Ascending aorta (tissue), 2 donors: ENCODE results near the gene CHRNB2. TPM values are rescaled to one million over a fixed set of nuclear protein-coding genes. Genes with fewer than 3 reads are reported as not detected.

Experiments
- DNase-seq, 2 donors: peaks; one replicate each; pipeline ENCODE4 v3.0.0-alpha.2; 2019; ENCODE audit warnings: low spot score in 2 of 2
- H3K27ac ChIP-seq, 2 donors: fragments of 200-600 bp; sonication (generic); one replicate each; pipeline ENCODE4 v1.5.1; 2016 to 2017; ENCODE audit warnings: mild to moderate bottlenecking in 1 of 2
- H3K27me3 ChIP-seq: fragments of 200-600 bp; sonication (generic); one replicate; pipeline ENCODE4 v1.5.1; 2017
- H3K36me3 ChIP-seq, 2 donors: fragments of 200-600 bp; sonication (generic); one replicate each; pipeline ENCODE4 v1.5.1; 2016
- H3K4me1 ChIP-seq, 2 donors: fragments of 200-600 bp; sonication (generic); one replicate each; pipeline ENCODE4 v1.5.1; 2016 to 2017; ENCODE audit warnings: mild to moderate bottlenecking in 1 of 2
- H3K4me3 ChIP-seq, 2 donors: fragments of 200-600 bp; sonication (generic); one replicate each; pipeline ENCODE4 v1.5.1; 2016 to 2017; ENCODE audit warnings: mild to moderate bottlenecking in 1 of 2
- H3K9me3 ChIP-seq, 2 donors: fragments of 200-600 bp; sonication (generic); one replicate each; pipeline ENCODE4 v1.5.1; 2016
- CTCF ChIP-seq, 3 experiments: fragments of 200-600 bp in 2 of 3; fragments of 450-650 bp in 1 of 3; sonication (generic) in 2 of 3; IDR thresholded peaks; one replicate each; pipeline ENCODE4 v1.5.1; 2016 to 2019; ENCODE audit warnings: antibody characterized with exemption in 3 of 3, mild to moderate bottlenecking in 1 of 3, moderate library complexity in 1 of 3
- intact Hi-C: fragments of 100-400 bp; cut with DNase I; formaldehyde crosslinking; loops from one replicate; pipeline ENCODE4 v1.15.1; 2023
- total RNA-seq: library from RNA; depleted of rRNA; stranded (reverse); fragments of >200 nt; gene quantifications from one replicate; pipeline ENCODE4 v1.1.0, GENCODE V29; 2016

The CHRNB2 gene
- total RNA-seq, 1 donor from 2014 or later, result not detected

GRCh38 chr1:154539486-154540483 is 27.8 kb upstream of the CHRNB2 start:
- intact Hi-C loops, result no loop called here
- Histone ChIP-seq H3K27ac (no peak overlapping the region), H3K9me3 (no peaks in the 10 kb centered on the region), H3K36me3 (no peaks in the 10 kb centered on the region), H3K4me3 (no peak overlapping the region), H3K27me3 (no peaks in the 10 kb centered on the region), H3K4me1 (no peaks in the 10 kb centered on the region)
- TF ChIP-seq CTCF (IDR thresholded peaks at IDR 0.05), result no peak
- no peak for DNase-seq

- intact Hi-C loops, result no loop called here
- no peak for TF ChIP-seq CTCF (IDR thresholded peaks at IDR 0.05)
- Histone ChIP-seq H3K27me3 (no peaks in the 10 kb centered on the region), H3K27ac (no peak overlapping the region), H3K36me3 (no peaks in the 10 kb centered on the region), H3K4me1 (no peaks in the 10 kb centered on the region), H3K9me3 (no peaks in the 10 kb centered on the region), H3K4me3 (no peak overlapping the region)
- no peak for DNase-seq
Measured at GRCh38 chr1:154541231-154541630, 26.3 kb upstream of the CHRNB2 start.

- H3K27me3 ChIP-seq, result no peaks in the 10 kb centered on the region
- intact Hi-C loops, result loop anchor here (2.0 to 5.0 kb wide), 2 partner anchors 64 to 144 kb away; no protein-coding TSS in a partner anchor
- H3K4me3 ChIP-seq, result no peak overlapping the region
- H3K9me3 ChIP-seq, result no peaks in the 10 kb centered on the region
- H3K4me1 ChIP-seq, result no peaks in the 10 kb centered on the region
- TF ChIP-seq CTCF (IDR thresholded peaks at IDR 0.05), result peak; percentile 49 to 64 (median 59)
- H3K36me3 ChIP-seq, result peaks cover 25% of the 10 kb centered on the region in 2 donors
- DNase-seq, result no peak
- H3K27ac ChIP-seq, result no peak overlapping the region
Measured at GRCh38 chr1:154546264-154547063, 21.1 kb upstream of the CHRNB2 start.

DNA sequence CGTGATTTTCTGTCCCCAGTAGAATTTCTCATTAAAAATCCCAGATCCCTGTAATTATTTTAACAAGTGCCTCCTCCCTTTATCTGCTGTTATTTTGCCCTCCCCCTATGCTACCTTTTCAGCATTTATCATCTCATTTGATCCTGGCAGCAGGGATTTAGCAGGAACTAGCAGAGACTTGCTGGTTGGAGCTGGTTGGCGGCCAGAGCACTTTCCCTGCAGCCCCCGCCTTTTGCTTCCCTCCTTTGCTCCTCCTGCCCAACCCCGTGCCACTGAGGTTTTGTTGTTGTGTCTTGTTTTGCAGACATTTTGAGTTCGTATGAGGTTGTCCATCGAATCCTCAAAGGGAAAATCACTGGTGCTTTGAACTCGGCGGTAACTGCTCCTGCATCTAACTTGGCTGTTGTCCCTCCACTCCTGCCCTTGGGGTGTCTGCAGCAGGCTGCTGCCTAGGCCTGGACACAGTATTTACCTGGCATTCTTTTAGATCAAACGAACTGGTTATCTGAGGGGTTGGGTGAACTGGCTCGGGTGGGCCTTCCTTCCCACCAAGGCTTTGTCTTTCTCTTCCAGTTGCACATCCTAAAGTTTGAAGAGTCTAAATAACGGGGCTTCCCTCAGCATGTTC is 20.4 kb upstream of the CHRNB2 start:
- Histone ChIP-seq H3K4me3 (no peak overlapping the region), H3K4me1 (no peaks in the 10 kb centered on the region), H3K27ac (no peak overlapping the region), H3K9me3 (no peaks in the 10 kb centered on the region), H3K36me3 (peaks cover 33% of the 10 kb centered on the region in 2 donors), H3K27me3 (no peaks in the 10 kb centered on the region)
- TF ChIP-seq CTCF (IDR thresholded peaks at IDR 0.05), result no peak
- no peak for DNase-seq
- intact Hi-C loops, result loop anchor here (2.0 to 5.0 kb wide), 2 partner anchors 65 to 144 kb away; no protein-coding TSS in a partner anchor

GRCh38 chr1:154548028-154548427 is 19.6 kb upstream of the CHRNB2 start:
- Histone ChIP-seq H3K4me1 (no peaks in the 10 kb centered on the region), H3K27ac (no peak overlapping the region), H3K9me3 (no peaks in the 10 kb centered on the region), H3K27me3 (no peaks in the 10 kb centered on the region), H3K4me3 (no peak overlapping the region), H3K36me3 (peaks cover 41% of the 10 kb centered on the region in 2 donors)
- no peak for TF ChIP-seq CTCF (IDR thresholded peaks at IDR 0.05)
- intact Hi-C loops, result loop anchor here (5.0 kb wide), 1 partner anchor 66 kb away; no protein-coding TSS in a partner anchor
- DNase-seq, result no peak
